ENCODE measurements around the gene GRIK1. TPM values are rescaled to one million over a fixed set of nuclear protein-coding genes. Genes with fewer than 3 reads are reported as not detected.

The GRIK1 gene
- total RNA-seq, 2 donors from 2014 or later = not detected

- Histone ChIP-seq H3K27ac (ENCODE audit: low read depth, low read length) (no peak overlapping the region), H3K9me3 (ENCODE audit: control insufficient read depth, low read length) (no peaks in the 10 kb centered on the region), H3K4me1 (ENCODE audit: control insufficient read depth, insufficient read depth, low read length) (no peaks in the 10 kb centered on the region), H3K9ac (ENCODE audit: extremely low read depth, low read length, poor library complexity, severe bottlenecking) (no peak overlapping the region), H3K4me3 (ENCODE audit: low read length) (no peak overlapping the region), H3K27me3 (ENCODE audit: control insufficient read depth, insufficient read depth, low read length, poor library complexity, severe bottlenecking) (no peaks in the 10 kb centered on the region), H3K36me3 (ENCODE audit: control insufficient read depth, insufficient read depth, low read length) (no peaks in the 10 kb centered on the region)
- no peaks in the 10 kb centered on the region for H3K36me3 Mint-ChIP-seq (ENCODE audit: low read depth)
- no peak overlapping the region for H3K4me3 Mint-ChIP-seq
- H3K27ac Mint-ChIP-seq = no peak overlapping the region
- TF ChIP-seq, protein P1, sequence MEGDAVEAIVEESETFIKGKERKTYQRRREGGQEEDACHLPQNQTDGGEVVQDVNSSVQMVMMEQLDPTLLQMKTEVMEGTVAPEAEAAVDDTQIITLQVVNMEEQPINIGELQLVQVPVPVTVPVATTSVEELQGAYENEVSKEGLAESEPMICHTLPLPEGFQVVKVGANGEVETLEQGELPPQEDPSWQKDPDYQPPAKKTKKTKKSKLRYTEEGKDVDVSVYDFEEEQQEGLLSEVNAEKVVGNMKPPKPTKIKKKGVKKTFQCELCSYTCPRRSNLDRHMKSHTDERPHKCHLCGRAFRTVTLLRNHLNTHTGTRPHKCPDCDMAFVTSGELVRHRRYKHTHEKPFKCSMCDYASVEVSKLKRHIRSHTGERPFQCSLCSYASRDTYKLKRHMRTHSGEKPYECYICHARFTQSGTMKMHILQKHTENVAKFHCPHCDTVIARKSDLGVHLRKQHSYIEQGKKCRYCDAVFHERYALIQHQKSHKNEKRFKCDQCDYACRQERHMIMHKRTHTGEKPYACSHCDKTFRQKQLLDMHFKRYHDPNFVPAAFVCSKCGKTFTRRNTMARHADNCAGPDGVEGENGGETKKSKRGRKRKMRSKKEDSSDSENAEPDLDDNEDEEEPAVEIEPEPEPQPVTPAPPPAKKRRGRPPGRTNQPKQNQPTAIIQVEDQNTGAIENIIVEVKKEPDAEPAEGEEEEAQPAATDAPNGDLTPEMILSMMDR (conservative IDR thresholded peaks at IDR 0.05) = no peak
- WGBS, 2 experiments (ENCODE audit: insufficient coverage in 1 of 2, insufficient read length in 1 of 2) = 92 to 100% methylated on average over 1 of the region's 1 CpG
- H3K27me3 Mint-ChIP-seq (ENCODE audit: insufficient read depth) = no peaks in the 10 kb centered on the region
- no peaks in the 10 kb centered on the region for H3K9me3 Mint-ChIP-seq
- H3K4me1 Mint-ChIP-seq = no peaks in the 10 kb centered on the region
- DNase-seq = no peak
Measured at GRCh38 chr21:29885491-29885890, 54.3 kb downstream of the GRIK1 start.

- 88 to 93% methylated on average over 1 of the region's 1 CpG for WGBS, 2 experiments (ENCODE audit: insufficient coverage in 1 of 2, insufficient read length in 1 of 2)
- TF ChIP-seq, protein P1 (conservative IDR thresholded peaks at IDR 0.05) = no peak
- Mint-ChIP-seq H3K27ac (no peak overlapping the region), H3K4me1 (no peaks in the 10 kb centered on the region), H3K36me3 (ENCODE audit: low read depth) (no peaks in the 10 kb centered on the region), H3K4me3 (no peak overlapping the region), H3K9me3 (no peaks in the 10 kb centered on the region), H3K27me3 (ENCODE audit: insufficient read depth) (no peaks in the 10 kb centered on the region)
- no peak overlapping the region for H3K4me3 ChIP-seq (ENCODE audit: low read length)
- no peak for DNase-seq
- H3K9me3 ChIP-seq (ENCODE audit: control insufficient read depth, low read length) = no peaks in the 10 kb centered on the region
- H3K9ac ChIP-seq (ENCODE audit: extremely low read depth, low read length, poor library complexity, severe bottlenecking) = no peak overlapping the region
- H3K36me3 ChIP-seq (ENCODE audit: control insufficient read depth, insufficient read depth, low read length) = no peaks in the 10 kb centered on the region
- H3K27ac ChIP-seq (ENCODE audit: low read depth, low read length) = no peak overlapping the region
- H3K4me1 ChIP-seq (ENCODE audit: control insufficient read depth, insufficient read depth, low read length) = no peaks in the 10 kb centered on the region
- no peaks in the 10 kb centered on the region for H3K27me3 ChIP-seq (ENCODE audit: control insufficient read depth, insufficient read depth, low read length, poor library complexity, severe bottlenecking)
Measured at GRCh38 chr21:29875873-29876272, 63.9 kb downstream of the GRIK1 start.

DNA sequence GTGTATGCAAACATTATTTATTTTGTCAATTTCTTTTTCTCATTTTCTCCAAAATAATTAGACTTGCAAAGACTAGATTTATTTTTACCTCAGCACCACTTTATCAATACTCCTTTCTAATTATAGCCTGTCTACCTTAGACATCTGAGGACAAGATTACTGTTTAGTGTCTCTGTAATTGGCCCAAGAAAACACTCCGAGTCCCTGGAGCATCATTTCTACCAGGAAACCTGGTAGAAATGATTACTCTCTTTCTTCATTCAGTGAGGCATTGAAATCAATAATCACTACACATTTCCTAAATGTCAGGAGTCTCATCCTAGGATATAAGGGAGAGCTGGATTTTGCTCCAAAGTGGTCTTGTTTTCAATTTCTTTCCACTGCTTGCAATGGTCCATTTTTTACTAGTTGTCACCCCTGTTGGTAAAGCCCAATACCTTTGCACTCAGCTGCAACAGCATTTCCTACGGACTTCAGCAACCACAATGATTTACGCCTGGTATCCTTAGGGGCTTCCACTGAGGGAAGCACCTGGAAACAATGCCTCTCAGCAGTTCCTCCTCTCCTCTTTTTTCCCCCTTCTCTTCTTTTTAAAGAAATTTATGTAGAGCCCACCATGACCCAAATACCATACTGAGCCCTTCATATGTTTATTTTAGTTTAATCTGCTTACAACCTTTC lies 64.6 kb downstream of the GRIK1 start:
- H3K9me3 Mint-ChIP-seq = no peaks in the 10 kb centered on the region
- H3K4me3 Mint-ChIP-seq = no peak overlapping the region
- H3K27me3 Mint-ChIP-seq (ENCODE audit: insufficient read depth) = no peaks in the 10 kb centered on the region
- no peak overlapping the region for H3K27ac ChIP-seq (ENCODE audit: low read depth, low read length)
- H3K27me3 ChIP-seq (ENCODE audit: control insufficient read depth, insufficient read depth, low read length, poor library complexity, severe bottlenecking) = no peaks in the 10 kb centered on the region
- no peaks in the 10 kb centered on the region for H3K4me1 Mint-ChIP-seq
- no peak for DNase-seq
- no peaks in the 10 kb centered on the region for H3K9me3 ChIP-seq (ENCODE audit: control insufficient read depth, low read length)
- no peak overlapping the region for H3K9ac ChIP-seq (ENCODE audit: extremely low read depth, low read length, poor library complexity, severe bottlenecking)
- no peaks in the 10 kb centered on the region for H3K36me3 Mint-ChIP-seq (ENCODE audit: low read depth)
- WGBS, 2 experiments (ENCODE audit: insufficient coverage in 1 of 2, insufficient read length in 1 of 2) = 75 to 80% methylated on average over 1 to 3 of the region's 3 CpGs
- H3K27ac Mint-ChIP-seq = no peak overlapping the region
- H3K36me3 ChIP-seq (ENCODE audit: control insufficient read depth, insufficient read depth, low read length) = no peaks in the 10 kb centered on the region
- no peaks in the 10 kb centered on the region for H3K4me1 ChIP-seq (ENCODE audit: control insufficient read depth, insufficient read depth, low read length)
- H3K4me3 ChIP-seq (ENCODE audit: low read length) = no peak overlapping the region
- TF ChIP-seq, protein P1 (conservative IDR thresholded peaks at IDR 0.05) = no peak
